ACHN (cell line): Measurements from ENCODE around the gene TRMT11.

Experiments used
- DNase-seq: peaks from one replicate; pipeline ENCODE4 v3.0.0-alpha.2; 2015
- in situ Hi-C: cut with HindIII; loops from 2 replicates; pipeline ENCODE4 v1.10.0; 2017; ENCODE audit warnings: low sequenced_read_pairs, low pct_ligation_motif_present, low pct_unique_long_range_greater_than_20kb

The TRMT11 gene

DNA sequence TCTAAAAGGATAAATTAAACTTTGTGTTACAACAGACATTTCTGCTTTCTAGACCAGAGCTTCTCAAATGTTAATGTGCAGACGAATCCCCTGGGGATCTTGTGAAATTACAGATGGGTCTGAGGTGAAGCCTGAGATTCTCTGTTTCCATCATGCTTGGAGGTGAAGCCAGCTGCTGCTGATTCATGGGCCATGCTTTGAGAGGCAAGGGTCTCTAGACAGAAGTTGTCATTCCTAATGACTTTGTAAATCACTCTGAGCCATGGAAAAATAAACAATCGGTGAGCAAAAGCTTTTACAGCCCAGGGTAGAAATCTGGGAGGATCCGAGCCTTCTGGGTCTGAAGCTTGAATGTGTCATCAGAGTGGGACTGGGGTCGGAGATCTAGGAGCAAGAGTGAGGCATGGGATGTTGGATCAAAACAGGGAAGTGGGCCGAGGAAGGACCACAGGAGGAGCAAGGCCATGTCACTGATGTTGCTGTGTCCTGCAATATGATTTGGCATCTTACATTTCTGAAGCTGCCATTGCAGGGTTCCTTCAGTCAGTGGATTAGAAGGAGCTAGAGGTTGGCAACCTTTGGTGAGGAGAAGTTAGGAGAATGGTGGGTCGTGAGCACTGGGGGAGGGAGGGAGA is 77.3 kb downstream of the TRMT11 start:
- no peak for DNase-seq
- in situ Hi-C loops = no loop called here

GRCh38 chr6:126064257-126064747 is 78.0 kb downstream of the TRMT11 start:
- DNase-seq = no peak
- in situ Hi-C loops = no loop called here

GRCh38 chr6:126064748-126065401 is 78.5 kb downstream of the TRMT11 start:
- in situ Hi-C loops = no loop called here
- no peak for DNase-seq

GRCh38 chr6:126066053-126067048 is 80.0 kb downstream of the TRMT11 start:
- in situ Hi-C loops = no loop called here

GRCh38 chr6:126067073-126067472 is 80.7 kb downstream of the TRMT11 start:
- in situ Hi-C loops = no loop called here
- no peak for DNase-seq

More at GRCh38 chr6:126066053-126067048, 80.0 kb downstream of the TRMT11 start:
- DNase-seq = no peak

- DNase-seq = no peak
- in situ Hi-C loops = no loop called here
These were observed 83.1 kb downstream of the TRMT11 start for GRCh38 chr6:126069449-126069848.

DNA sequence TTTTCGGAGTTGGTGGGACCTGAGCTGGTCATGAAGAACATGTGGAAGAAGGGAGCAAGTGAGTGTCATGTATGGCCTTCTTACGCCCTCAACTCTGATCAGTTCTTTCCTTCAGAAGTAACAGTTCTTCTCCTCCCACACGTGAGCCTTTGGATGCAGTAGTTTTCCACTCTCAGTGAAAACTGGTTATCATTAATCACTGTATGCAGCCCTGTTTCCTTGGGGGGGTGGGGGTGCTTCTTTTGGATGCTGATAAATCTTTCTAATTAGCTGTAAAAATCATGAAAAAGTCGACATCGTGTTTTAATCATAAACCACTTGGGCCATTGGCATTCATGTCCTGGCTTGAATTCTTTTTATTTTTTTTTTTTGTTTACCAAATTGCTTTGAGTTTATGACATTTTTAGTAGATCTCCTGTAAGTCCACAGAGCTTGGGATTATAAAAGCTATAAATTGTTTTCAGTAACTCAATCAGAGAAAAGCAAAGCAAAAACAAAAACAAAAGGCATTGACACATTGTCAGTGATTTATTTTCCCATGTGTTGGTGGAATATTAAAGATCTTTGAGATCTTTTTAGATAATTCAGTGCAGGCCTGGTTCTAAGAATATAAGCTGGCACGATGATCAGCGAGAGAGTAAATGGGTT is 84.8 kb downstream of the TRMT11 start:
- in situ Hi-C loops = no loop called here
- no peak for DNase-seq

DNA sequence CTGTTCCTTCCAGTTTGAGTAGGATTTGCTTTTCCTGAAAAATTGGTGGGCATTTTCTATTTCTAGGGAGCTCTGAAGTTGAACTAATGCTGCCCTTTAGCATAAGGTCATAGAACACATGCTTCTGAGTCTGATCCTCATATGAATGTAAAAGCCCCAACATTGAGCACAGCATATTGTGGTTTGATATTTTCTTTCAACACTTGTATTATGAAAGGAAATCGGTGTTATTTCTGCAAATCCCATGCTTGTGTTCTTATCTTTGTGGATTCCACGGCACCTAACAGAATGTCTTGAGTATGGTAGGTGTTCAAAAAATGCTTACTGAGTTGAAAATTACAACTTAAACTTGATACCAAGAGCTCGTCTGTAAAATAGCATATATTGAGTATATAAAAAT is 85.8 kb downstream of the TRMT11 start:
- in situ Hi-C loops = no loop called here

GRCh38 chr6:126072834-126073233 is 86.5 kb downstream of the TRMT11 start:
- DNase-seq = no peak
- in situ Hi-C loops = no loop called here

More for the DNA sequence above, 85.8 kb downstream of the TRMT11 start:
- DNase-seq = no peak

DNA sequence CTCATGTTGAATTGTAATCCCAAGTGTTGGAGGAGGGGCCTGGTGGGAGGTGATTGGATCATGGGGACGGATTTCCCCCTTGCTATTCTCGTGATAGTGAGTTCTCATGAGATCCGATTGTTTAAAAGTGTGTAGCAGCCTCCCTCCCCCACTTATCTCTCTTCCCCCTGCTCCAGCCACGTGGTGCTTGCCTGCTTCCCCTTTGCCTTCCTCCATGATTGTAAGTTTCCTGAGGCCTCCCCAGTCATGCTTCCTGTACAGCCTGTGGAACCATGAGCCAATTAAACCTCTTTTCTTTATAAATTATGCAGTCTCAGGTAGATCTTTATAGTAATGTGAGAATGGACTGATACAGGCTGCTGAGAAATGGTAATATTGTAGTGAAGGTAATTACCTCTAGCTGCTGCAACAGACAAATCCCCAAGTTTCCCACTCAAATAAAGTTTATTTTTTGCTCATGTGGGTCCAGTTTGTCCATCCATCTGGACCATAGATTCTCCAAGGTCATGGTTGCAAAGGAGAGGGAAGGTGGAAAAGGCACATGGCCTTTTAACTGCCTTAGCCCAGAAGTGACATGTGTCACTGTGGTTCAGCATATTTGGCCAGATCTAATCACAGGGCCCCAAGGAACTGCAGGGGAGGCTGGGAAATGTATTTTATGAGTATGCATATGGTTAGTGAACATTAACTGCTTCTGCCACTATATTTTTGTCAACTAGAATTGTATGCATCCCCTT is 89.2 kb downstream of the TRMT11 start:
- in situ Hi-C loops = no loop called here
- DNase-seq = no peak

- no peak for DNase-seq
- in situ Hi-C loops = no loop called here
These were observed 90.8 kb downstream of the TRMT11 start for GRCh38 chr6:126076992-126077664.

GRCh38 chr6:126077810-126078776 is 91.8 kb downstream of the TRMT11 start:
- in situ Hi-C loops = no loop called here
- no peak for DNase-seq

DNA sequence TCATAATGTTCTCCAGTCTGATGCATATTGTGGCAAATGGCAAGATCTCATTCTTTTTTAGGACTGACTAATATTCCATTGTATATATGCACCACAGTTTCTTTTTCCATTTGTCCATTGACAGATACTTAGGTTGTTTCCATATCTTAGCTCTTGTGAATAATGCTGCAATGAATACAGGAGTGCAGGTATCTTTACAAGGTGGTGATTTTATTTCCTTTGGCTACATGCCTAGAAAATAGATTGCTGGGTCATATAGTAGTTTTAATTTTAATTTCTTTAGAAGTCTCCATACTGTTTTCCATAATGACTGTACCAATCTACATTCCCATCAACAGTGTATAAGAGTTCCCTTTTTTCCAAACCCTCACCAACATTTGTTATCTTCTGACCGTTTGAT is 97.5 kb downstream of the TRMT11 start:
- in situ Hi-C loops = no loop called here
- DNase-seq = no peak

DNA sequence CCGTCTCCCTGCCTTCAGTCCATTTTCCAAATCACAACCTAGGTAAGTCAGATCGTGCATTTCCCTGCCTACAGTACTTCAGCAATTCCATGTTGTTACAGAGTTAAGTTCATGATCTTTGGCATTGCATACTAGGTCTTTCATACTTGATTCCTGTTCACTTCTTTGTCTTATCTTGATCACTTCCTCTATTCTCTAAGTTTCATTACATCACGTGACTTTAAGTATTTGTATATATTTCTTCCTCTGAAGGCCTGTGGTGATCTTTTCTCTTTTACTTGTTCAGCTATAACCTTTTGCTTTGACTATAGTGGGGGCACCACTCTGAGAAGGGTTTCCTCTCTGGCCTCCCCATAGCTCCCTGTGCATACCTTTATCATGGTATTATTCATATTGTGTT is 100.2 kb downstream of the TRMT11 start:
- no peak for DNase-seq
- in situ Hi-C loops = no loop called here
